Natural killer cell (primary cell): ENCODE data around the gene LRP6. TPM values are rescaled to one million over a fixed set of nuclear protein-coding genes. Genes with fewer than 3 reads are reported as not detected.

ENCODE experiments used
- ATAC-seq, 3 donors: fragments of 150-1000 bp in 2 of 3; fragments of 200-7000 bp in 1 of 3; cut with Tn5 transposase; 1 replicate in 1 of 3; 2 replicates in 2 of 3; pipeline ENCODE4 v1.10.0; 2021; ENCODE audit warnings: mild to moderate bottlenecking in 2 of 3, moderate library complexity in 2 of 3
- DNase-seq, 2 donors: peaks; one replicate each; pipeline versions ENCODE4 v3.0.0 to v3.0.0-alpha.2; 2013 to 2021; ENCODE audit warnings: mixed read lengths in 1 of 2
- H3K27ac ChIP-seq: one replicate; pipeline ENCODE4 v1.5.1; 2013; ENCODE audit warnings: mild to moderate bottlenecking, low read length
- H3K27me3 ChIP-seq: one replicate; pipeline ENCODE4 v1.6.1; 2013; ENCODE audit warnings: low read length; ENCODE audit not compliant: control insufficient read depth, insufficient read depth
- H3K36me3 ChIP-seq: one replicate; pipeline ENCODE4 v1.6.1; 2013; ENCODE audit warnings: low read length; ENCODE audit not compliant: control insufficient read depth, insufficient read depth
- H3K4me1 ChIP-seq: one replicate; pipeline ENCODE4 v1.6.1; 2013; ENCODE audit warnings: low read length; ENCODE audit not compliant: control insufficient read depth, insufficient read depth
- H3K4me3 ChIP-seq: one replicate; pipeline ENCODE4 v1.5.1; 2013; ENCODE audit warnings: low read length
- H3K9me3 ChIP-seq: one replicate; pipeline ENCODE4 v1.6.1; 2013; ENCODE audit warnings: low read length; ENCODE audit not compliant: control insufficient read depth, insufficient read depth
- H3K27ac Mint-ChIP-seq, 2 donors: one replicate each; pipeline ENCODE4 v1.8.0; 2022; ENCODE audit warnings: mild to moderate bottlenecking in 2 of 2, mixed read lengths in 2 of 2, moderate library complexity in 1 of 2
- H3K27me3 Mint-ChIP-seq, 2 donors: one replicate each; pipeline ENCODE4 v1.8.0; 2022; ENCODE audit warnings: low read depth in 2 of 2, mixed read lengths in 2 of 2
- H3K36me3 Mint-ChIP-seq: one replicate; pipeline ENCODE4 v1.8.0; 2022; ENCODE audit warnings: mixed read lengths
- H3K4me1 Mint-ChIP-seq, 2 donors: one replicate each; pipeline ENCODE4 v1.8.0; 2022; ENCODE audit warnings: mixed read lengths in 2 of 2
- H3K4me3 Mint-ChIP-seq: one replicate; pipeline ENCODE4 v1.8.0; 2022; ENCODE audit warnings: mild to moderate bottlenecking, moderate library complexity, mixed read lengths
- H3K9me3 Mint-ChIP-seq, 2 donors: one replicate each; pipeline ENCODE4 v1.8.0; 2022; ENCODE audit warnings: mixed read lengths in 2 of 2
- CTCF ChIP-seq: fragments of 200-600 bp; IDR thresholded peaks from one replicate; pipeline ENCODE4 v1.8.0; 2022; ENCODE audit warnings: antibody characterized with exemption
- WGBS: methylation state at CpG from one replicate; pipeline ENCODE4 v1.1.7; 2013; ENCODE audit warnings: missing lambda C conversion rate; ENCODE audit not compliant: insufficient coverage; 5-methylcytosine and 5-hydroxymethylcytosine counted together
- intact Hi-C: fragments of 100-400 bp; cut with micrococcal nuclease; formaldehyde crosslinking; loops from one replicate; pipeline ENCODE4 v1.14.2; 2022
- total RNA-seq, 4 donors: library from RNA; stranded (reverse); fragments of 120-200 nt in 1 of 4; gene quantifications; one replicate each; pipeline versions ENCODE4 v1.2.3 to v1.2.4, GENCODE V29; 2013 to 2022

The LRP6 gene
- total RNA-seq, 3 donors from 2014 or later (not counting 1 experiment from before 2014, with no cell fraction given): 0.05 to 0.33 TPM; not detected in 1

DNA sequence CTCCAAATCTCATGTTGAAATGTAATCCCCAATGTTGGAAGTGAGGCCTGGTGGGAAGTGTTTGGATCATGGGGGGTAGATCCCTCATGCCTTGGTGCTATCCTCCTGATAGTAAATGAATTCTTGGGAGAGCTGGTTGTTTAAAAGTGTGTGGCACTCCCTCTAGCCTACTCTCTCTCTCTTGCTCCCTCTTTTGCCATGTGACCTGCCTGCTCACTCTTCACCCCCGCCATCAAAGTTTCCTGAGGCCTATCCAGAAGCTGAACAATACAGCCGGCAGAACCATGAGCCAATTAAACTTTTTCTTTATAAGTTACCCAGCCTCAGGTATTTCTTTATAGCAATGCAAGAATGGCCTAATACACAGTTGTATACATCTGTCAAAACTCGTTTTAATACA, 133.6 kb downstream of the LRP6 start:
- Histone ChIP-seq H3K4me3 (no peak overlapping the region), H3K36me3 (no peaks in the 10 kb centered on the region), H3K27me3 (peaks cover 17% of the 10 kb centered on the region), H3K9me3 (no peaks in the 10 kb centered on the region), H3K4me1 (no peaks in the 10 kb centered on the region), H3K27ac (no peak overlapping the region)
- no peak for ATAC-seq
- peaks cover 22 to 42% of the 10 kb centered on the region in 2 donors for H3K27me3 Mint-ChIP-seq
- no peaks in the 10 kb centered on the region for H3K36me3 Mint-ChIP-seq
- no peak for DNase-seq
- no peak overlapping the region for H3K27ac Mint-ChIP-seq
- WGBS: 91% methylated on average over 2 of the region's 3 CpGs
- H3K9me3 Mint-ChIP-seq: no peaks in the 10 kb centered on the region
- H3K4me1 Mint-ChIP-seq: no peaks in the 10 kb centered on the region
- intact Hi-C loops: no loop called here
- no peak for TF ChIP-seq CTCF
- no peak overlapping the region for H3K4me3 Mint-ChIP-seq

DNA sequence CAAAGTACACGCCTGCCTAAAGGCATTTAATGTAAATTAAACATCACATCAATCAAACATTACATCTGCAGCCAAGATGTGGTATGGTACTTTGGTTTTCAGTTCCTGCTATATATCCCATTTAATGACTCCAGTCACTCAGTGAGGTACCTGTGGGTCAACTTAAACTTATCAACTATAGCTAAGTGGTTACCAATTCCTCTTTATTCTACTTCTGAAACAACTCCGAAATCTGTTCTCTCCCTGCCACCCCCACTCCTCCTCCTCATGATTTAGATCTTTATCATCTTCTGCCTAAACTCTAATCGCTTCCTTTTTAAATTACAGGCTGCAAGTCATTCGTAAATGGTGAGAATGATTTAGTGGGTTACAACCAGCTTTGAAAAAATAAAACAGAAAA, 138.2 kb downstream of the LRP6 start:
- H3K27ac Mint-ChIP-seq: no peak overlapping the region

GRCh38 chr12:12127304-12127703, 139.5 kb downstream of the LRP6 start:
- peaks cover 17 to 22% of the 10 kb centered on the region in 2 donors for H3K27me3 Mint-ChIP-seq
- ATAC-seq (no peak), DNase-seq (no peak)
- H3K36me3 Mint-ChIP-seq: no peaks in the 10 kb centered on the region
- 100% methylated on average over 2 of the region's 2 CpGs for WGBS
- intact Hi-C loops: no loop called here
- no peak overlapping the region for H3K4me3 ChIP-seq
- no peaks in the 10 kb centered on the region for H3K4me1 ChIP-seq
- H3K27ac ChIP-seq: no peak overlapping the region
- H3K9me3 Mint-ChIP-seq: no peaks in the 10 kb centered on the region
- H3K36me3 ChIP-seq: no peaks in the 10 kb centered on the region
- no peak overlapping the region for H3K4me3 Mint-ChIP-seq
- TF ChIP-seq CTCF: no peak
- no peaks in the 10 kb centered on the region for H3K9me3 ChIP-seq
- no peak overlapping the region for H3K27ac Mint-ChIP-seq
- peaks cover 11% of the 10 kb centered on the region for H3K27me3 ChIP-seq
- no peaks in the 10 kb centered on the region for H3K4me1 Mint-ChIP-seq

More for the DNA sequence above, 138.2 kb downstream of the LRP6 start:
- Mint-ChIP-seq H3K27me3 (peaks cover 20 to 31% of the 10 kb centered on the region in 2 donors), H3K4me1 (no peaks in the 10 kb centered on the region), H3K9me3 (no peaks in the 10 kb centered on the region), H3K4me3 (no peak overlapping the region), H3K36me3 (no peaks in the 10 kb centered on the region)
- WGBS: 8% methylated on average over 2 of the region's 4 CpGs
- TF ChIP-seq CTCF: no peak
- DNase-seq: no peak
- H3K4me3 ChIP-seq: no peak overlapping the region
- no peak overlapping the region for H3K27ac ChIP-seq
- H3K4me1 ChIP-seq: no peaks in the 10 kb centered on the region
- no peaks in the 10 kb centered on the region for H3K9me3 ChIP-seq
- H3K27me3 ChIP-seq: peaks cover 11% of the 10 kb centered on the region
- no peak for ATAC-seq
- no peaks in the 10 kb centered on the region for H3K36me3 ChIP-seq
- intact Hi-C loops: no loop called here

GRCh38 chr12:12126551-12126950, 140.3 kb downstream of the LRP6 start:
- H3K4me1 ChIP-seq: no peaks in the 10 kb centered on the region
- intact Hi-C loops: no loop called here
- no peaks in the 10 kb centered on the region for H3K9me3 Mint-ChIP-seq
- peaks cover 17 to 22% of the 10 kb centered on the region in 2 donors for H3K27me3 Mint-ChIP-seq
- TF ChIP-seq CTCF: no peak
- H3K27ac Mint-ChIP-seq: no peak overlapping the region
- no peaks in the 10 kb centered on the region for H3K36me3 Mint-ChIP-seq
- H3K27ac ChIP-seq: no peak overlapping the region
- no peaks in the 10 kb centered on the region for H3K36me3 ChIP-seq
- WGBS: 76% methylated on average over 3 of the region's 4 CpGs
- no peaks in the 10 kb centered on the region for H3K9me3 ChIP-seq
- DNase-seq (no peak), ATAC-seq (no peak)
- peaks cover 11% of the 10 kb centered on the region for H3K27me3 ChIP-seq
- no peaks in the 10 kb centered on the region for H3K4me1 Mint-ChIP-seq
- no peak overlapping the region for H3K4me3 Mint-ChIP-seq
- H3K4me3 ChIP-seq: no peak overlapping the region
